HCT116 (cell line): Measurements from ENCODE around the gene PTBP1. TPM values are rescaled to one million over a fixed set of nuclear protein-coding genes. Genes with fewer than 3 reads are reported as not detected.

Source experiments
- ATAC-seq: fragments of 200-7000 bp; cut with Tn5 transposase; 2 replicates; pipeline ENCODE4 v1.9.1; 2020; ENCODE audit warnings: mild to moderate bottlenecking, moderate library complexity
- BruUV-seq: library from RNA; stranded (reverse); fragments of 400-500 nt; replicated peaks from 2 replicates; lab custom pipeline; 2021; lab: Mats Ljungman, UMichigan
- CTCF ChIA-PET: fragments of 300-600 bp; sonication (Branson Sonifier 250); formaldehyde crosslinking; loops from one replicate; lab custom pipeline; 2021; ENCODE audit warnings: antibody characterized with exemption; lab: Charles Lee
- POLR2A ChIA-PET: fragments of 300-600, 350-600 bp; sonication (Branson Sonifier 250); formaldehyde crosslinking; loops from one replicate; lab custom pipeline; 2021; ENCODE audit warnings: antibody characterized with exemption; lab: Charles Lee
- RAD21 ChIA-PET, 2 experiments: fragments of 300-600 bp; sonication (Branson Sonifier 250); formaldehyde crosslinking; loops; one replicate each; lab custom pipeline; 2023; ENCODE audit warnings: low total read pairs in 2 of 2; ENCODE audit not compliant: uncharacterized antibody in 2 of 2, unreplicated experiment in 2 of 2, low non-redundant PET in 1 of 2; lab: Charles Lee
- DNase-seq: peaks from one replicate; pipeline ENCODE4 v3.0.0-alpha.2; 2010; ENCODE audit warnings: low read depth, low spot score
- H2AFZ ChIP-seq: fragments of 200-600 bp; shearing (Covaris generic), sonication (generic); 2 replicates; pipeline ENCODE4 v1.6.1; 2017; ENCODE audit warnings: low read depth, mixed run types, mixed read lengths, antibody characterized with exemption, low read length; ENCODE audit not compliant: poor library complexity, severe bottlenecking
- H3K27ac ChIP-seq: 2 replicates; pipeline ENCODE4 v1.5.1; 2012; ENCODE audit warnings: low read depth, low read length
- H3K27me3 ChIP-seq: fragments of 200-600 bp; sonication (generic); 2 replicates; pipeline ENCODE4 v1.6.1; 2016; ENCODE audit warnings: mixed run types, low read length, mixed read lengths; ENCODE audit not compliant: insufficient read depth
- H3K36me3 ChIP-seq, 2 experiments: fragments of 200-500 bp in 1 of 2; fragments of 200-600 bp in 1 of 2; sonication (Bioruptor generic) in 1 of 2; sonication (generic) in 1 of 2; 2 replicates each; pipeline versions ENCODE4 v1.5.1 to v1.6.1; 2014 to 2016; ENCODE audit warnings: low read length in 2 of 2, inconsistent platforms in 1 of 2, mixed read lengths in 1 of 2, mixed run types in 1 of 2; ENCODE audit not compliant: insufficient read depth in 2 of 2, control insufficient read depth in 1 of 2
- H3K4me1 ChIP-seq, 2 experiments: fragments of 200-600 bp in 1 of 2; sonication (generic) in 1 of 2; 2 replicates each; pipeline versions ENCODE4 v1.5.1 to v1.6.1; 2012 to 2017; ENCODE audit warnings: low read length in 2 of 2, inconsistent platforms in 1 of 2, mild to moderate bottlenecking in 1 of 2, mixed read lengths in 1 of 2, mixed run types in 1 of 2, moderate library complexity in 1 of 2; ENCODE audit not compliant: insufficient read depth in 2 of 2, control insufficient read depth in 1 of 2
- H3K4me2 ChIP-seq: fragments of 200-600 bp; sonication (generic); 2 replicates; pipeline ENCODE4 v1.6.1; 2017; ENCODE audit warnings: mixed run types, low read length, mixed read lengths
- H3K4me3 ChIP-seq, 2 experiments: fragments of 200-600 bp in 1 of 2; sonication (generic) in 1 of 2; replicated peaks in 1 of 2; 2 replicates each; pipeline ENCODE4 v1.5.1; 2011 to 2016; ENCODE audit warnings: low read length in 2 of 2, control low read depth in 1 of 2, low read depth in 1 of 2, mild to moderate bottlenecking in 1 of 2, mixed read lengths in 1 of 2, mixed run types in 1 of 2
- H3K79me2 ChIP-seq: fragments of 200-600 bp; sonication (generic); 2 replicates; pipeline ENCODE4 v1.6.1; 2017; ENCODE audit warnings: mild to moderate bottlenecking, mixed run types, low read length, moderate library complexity, mixed read lengths; ENCODE audit not compliant: insufficient read depth
- H3K9ac ChIP-seq: fragments of 200-600 bp; sonication (generic); 2 replicates; pipeline ENCODE4 v1.6.1; 2016; ENCODE audit warnings: low read length, mixed read lengths
- H3K9me2 ChIP-seq: fragments of 200-600 bp; sonication (generic), shearing (Covaris generic); 2 replicates; pipeline ENCODE4 v1.6.1; 2017; ENCODE audit warnings: mixed run types, mild to moderate bottlenecking, moderate library complexity; ENCODE audit not compliant: insufficient read depth
- H3K9me3 ChIP-seq, 2 experiments: fragments of 200-500 bp in 1 of 2; fragments of 200-600 bp in 1 of 2; sonication (Bioruptor generic) in 1 of 2; sonication (generic) in 1 of 2; 2 replicates each; pipeline ENCODE4 v1.6.1; 2014 to 2017; ENCODE audit warnings: low read length in 2 of 2, mixed read lengths in 2 of 2, inconsistent platforms in 1 of 2, low read depth in 1 of 2, mild to moderate bottlenecking in 1 of 2, mixed run types in 1 of 2, moderate library complexity in 1 of 2; ENCODE audit not compliant: control insufficient read depth in 1 of 2, insufficient read depth in 1 of 2
- H4K20me1 ChIP-seq: fragments of 200-600 bp; sonication (generic), shearing (Covaris generic); 2 replicates; pipeline ENCODE4 v1.6.1; 2017; ENCODE audit warnings: mixed run types, mild to moderate bottlenecking, moderate library complexity; ENCODE audit not compliant: insufficient read depth
- CEBPB ChIP-seq: IDR thresholded peaks from 2 replicates; pipeline ENCODE4 v1.6.1; 2012; ENCODE audit warnings: low read depth
- EGR1 ChIP-seq: IDR thresholded peaks from 2 replicates; pipeline ENCODE4 v1.6.1; 2012; ENCODE audit warnings: low read depth
- ELF1 ChIP-seq: IDR thresholded peaks from 2 replicates; pipeline ENCODE4 v1.6.1; 2012; ENCODE audit warnings: low read depth, borderline replicate concordance
- FOSL1 ChIP-seq: IDR thresholded peaks from 2 replicates; pipeline ENCODE4 v1.6.1; 2012; ENCODE audit warnings: low read depth
- REST ChIP-seq: IDR thresholded peaks from 2 replicates; pipeline ENCODE4 v1.6.1; 2012; ENCODE audit warnings: low read depth
- SRF ChIP-seq: IDR thresholded peaks from 2 replicates; pipeline ENCODE4 v1.6.1; 2012; ENCODE audit warnings: low read depth
- TCF7L2 ChIP-seq: IDR thresholded peaks from 2 replicates; pipeline ENCODE4 v1.7.0; 2011; ENCODE audit warnings: borderline replicate concordance, inconsistent platforms; ENCODE audit not compliant: insufficient read depth, insufficient read length; ENCODE audit errors: extremely low read depth
- YY1 ChIP-seq: IDR thresholded peaks from 2 replicates; pipeline ENCODE4 v1.6.1; 2011; ENCODE audit warnings: low read length, low read depth, moderate library complexity, mild to moderate bottlenecking; ENCODE audit not compliant: insufficient replicate concordance; ENCODE audit errors: extremely low read depth
- ZBTB33 ChIP-seq: IDR thresholded peaks from 2 replicates; pipeline ENCODE4 v1.6.1; 2011; ENCODE audit warnings: mild to moderate bottlenecking, low read length, moderate library complexity; ENCODE audit not compliant: insufficient replicate concordance; ENCODE audit errors: extremely low read depth
- ZFX ChIP-seq: fragments of 450-650 bp; IDR thresholded peaks from 2 replicates; pipeline ENCODE4 v1.6.1; 2017
- intact Hi-C: fragments of 100-400 bp; cut with micrococcal nuclease; formaldehyde crosslinking; loops from 2 replicates; pipeline ENCODE4 v1.10.0; 2022
- total RNA-seq: library from RNA; stranded (reverse); gene quantifications from one replicate; pipeline ENCODE4 v1.2.1, GENCODE V29; 2021; ENCODE audit not compliant: unreplicated experiment

Gene PTBP1
- total RNA-seq, 1 experiment from 2014 or later: 676 TPM

GRCh38 chr19:855566-856120 is 58.4 kb downstream of the PTBP1 start:
- intact Hi-C loops: loop anchor here (2.0 kb wide), 1 partner anchor 65 kb away; no protein-coding TSS in a partner anchor
- POLR2A ChIA-PET: no interaction called here

More at GRCh38 chr19:855566-856120, 58.4 kb downstream of the PTBP1 start:
- Histone ChIP-seq H3K4me1 (peaks cover 15 to 21% of the 10 kb centered on the region in 2 experiments), H3K27ac (no peak overlapping the region), H3K79me2 (no peaks in the 10 kb centered on the region), H2AFZ (no peak overlapping the region), H3K36me3 (no peaks in the 10 kb centered on the region), H3K4me2 (no peak overlapping the region), H3K27me3 (no peaks in the 10 kb centered on the region), H3K9ac (no peak overlapping the region), H4K20me1 (no peaks in the 10 kb centered on the region), H3K9me2 (no peaks in the 10 kb centered on the region), H3K9me3 (no peaks in the 10 kb centered on the region), H3K4me3 (no peak overlapping the region)
- no TSS peak for BruUV-seq
- ChIA-PET RAD21 (no interaction called here), CTCF (interaction anchor here (0.6 to 1.7 kb wide), 3 partner anchors 26 to 126 kb away, joined by 3 to 9 read pairs (median 6); no protein-coding TSS in a partner anchor)
- DNase-seq: no peak
- no peak for ATAC-seq
- TF ChIP-seq CEBPB (no peak), REST (no peak), EGR1 (no peak), ZFX (no peak), FOSL1 (no peak), SRF (no peak), ZBTB33 (no peak), YY1 (no peak), TCF7L2 (no peak), ELF1 (no peak)
